GM19463 (cell line): ENCODE results near the gene PTGFR.

ENCODE experiments used
- ATAC-seq: cut with Tn5 transposase; IDR thresholded peaks from one replicate; pipeline ENCODE4 v1.9.1; 2021; ENCODE audit warnings: mild to moderate bottlenecking, moderate library complexity; ENCODE audit not compliant: unreplicated experiment

Gene PTGFR, protein sequence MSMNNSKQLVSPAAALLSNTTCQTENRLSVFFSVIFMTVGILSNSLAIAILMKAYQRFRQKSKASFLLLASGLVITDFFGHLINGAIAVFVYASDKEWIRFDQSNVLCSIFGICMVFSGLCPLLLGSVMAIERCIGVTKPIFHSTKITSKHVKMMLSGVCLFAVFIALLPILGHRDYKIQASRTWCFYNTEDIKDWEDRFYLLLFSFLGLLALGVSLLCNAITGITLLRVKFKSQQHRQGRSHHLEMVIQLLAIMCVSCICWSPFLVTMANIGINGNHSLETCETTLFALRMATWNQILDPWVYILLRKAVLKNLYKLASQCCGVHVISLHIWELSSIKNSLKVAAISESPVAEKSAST

DNA sequence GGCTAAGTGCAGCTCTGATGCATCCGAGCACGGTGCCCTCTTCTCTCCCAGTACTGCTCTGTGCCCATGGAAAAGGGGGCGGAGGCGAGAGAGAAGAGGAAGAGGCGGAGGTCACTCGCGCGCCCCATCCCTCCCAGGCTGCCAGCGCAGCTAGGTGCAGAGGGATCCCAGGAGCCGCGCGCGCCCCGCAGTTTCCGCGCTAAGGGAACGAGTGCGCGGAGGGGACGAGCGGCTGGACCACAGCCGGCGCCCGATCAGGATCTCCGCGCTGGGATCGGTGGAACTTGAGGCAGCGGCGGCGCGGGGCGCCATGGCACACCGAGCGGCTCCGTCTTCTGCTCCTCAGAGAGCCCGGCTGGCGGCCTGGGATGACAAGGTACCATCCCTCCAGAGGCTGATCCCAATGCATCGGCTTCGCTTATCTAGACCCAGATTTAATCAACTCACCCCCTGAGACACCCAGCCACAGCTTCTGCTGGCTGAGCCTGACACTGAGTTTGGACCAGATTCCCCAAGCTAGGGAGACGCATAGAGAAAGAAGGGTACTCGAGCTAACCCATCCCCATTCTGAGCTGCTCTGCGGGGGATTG is at the start of gene PTGFR:
TSS of gene PTGFR (plus strand) at position 114 of the 590 bp plus-strand sequence. CDS start 1,770 bp downstream, outside the sequence.
- ATAC-seq, result no peak

DNA sequence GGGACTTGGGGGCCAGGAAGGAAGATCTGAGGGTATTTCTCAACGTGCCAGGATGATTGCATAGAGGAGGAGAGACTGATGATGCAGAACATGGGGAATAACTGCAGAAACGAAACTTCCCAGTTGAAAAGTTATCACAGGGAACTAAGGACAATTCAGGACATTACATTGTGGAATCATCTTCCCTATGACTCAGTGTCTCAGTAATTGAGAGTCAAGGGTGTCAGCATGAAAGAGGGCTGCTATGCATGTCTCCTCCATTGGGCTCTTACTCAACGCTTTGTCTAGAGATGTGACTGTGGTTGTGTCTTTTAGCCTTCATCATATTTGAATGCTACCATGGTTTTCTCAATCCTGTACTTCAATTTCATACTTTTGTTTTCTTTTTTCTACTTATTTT is 48.9 kb upstream of the PTGFR start:
- ATAC-seq, result no peak

DNA sequence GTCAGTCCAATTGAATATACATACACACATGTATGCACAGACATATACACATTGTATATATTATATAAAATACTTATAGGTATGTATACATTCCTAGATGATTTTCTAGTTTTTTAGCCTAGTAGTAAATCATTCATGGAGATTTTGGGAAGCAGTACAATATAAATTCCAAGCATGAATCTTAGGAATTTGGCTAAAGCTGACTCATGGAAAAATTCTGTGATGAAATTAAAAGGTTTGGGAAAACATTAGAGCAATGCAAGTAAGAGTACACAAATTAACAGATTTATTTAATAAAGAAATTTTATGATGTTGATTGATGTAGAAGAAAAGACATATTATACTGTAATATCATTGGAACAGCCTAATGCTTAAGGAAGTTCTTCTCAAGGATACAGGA is 43.7 kb upstream of the PTGFR start:
- no peak for ATAC-seq

DNA sequence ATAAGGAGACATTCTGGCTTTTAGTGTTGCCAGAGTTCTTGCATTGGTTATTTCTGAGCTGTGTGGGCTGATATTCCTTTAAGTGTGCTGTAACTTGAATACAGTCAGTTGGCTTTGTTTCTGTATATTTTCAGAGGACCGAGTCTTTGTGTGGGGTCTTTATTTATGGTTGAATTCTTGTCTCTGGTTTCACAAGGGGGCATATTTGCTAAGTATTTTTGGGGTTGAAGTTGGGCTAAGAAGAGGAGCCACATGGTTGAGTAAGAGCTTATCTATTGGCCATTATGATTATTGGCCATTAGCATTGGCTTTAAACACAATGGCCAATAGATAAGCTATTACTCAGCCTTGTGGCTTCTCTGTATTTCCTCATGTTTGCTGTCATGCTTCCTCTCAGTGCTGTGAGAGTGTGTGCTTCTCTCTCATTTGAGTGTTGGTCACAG is 26.3 kb upstream of the PTGFR start:
- no peak for ATAC-seq

DNA sequence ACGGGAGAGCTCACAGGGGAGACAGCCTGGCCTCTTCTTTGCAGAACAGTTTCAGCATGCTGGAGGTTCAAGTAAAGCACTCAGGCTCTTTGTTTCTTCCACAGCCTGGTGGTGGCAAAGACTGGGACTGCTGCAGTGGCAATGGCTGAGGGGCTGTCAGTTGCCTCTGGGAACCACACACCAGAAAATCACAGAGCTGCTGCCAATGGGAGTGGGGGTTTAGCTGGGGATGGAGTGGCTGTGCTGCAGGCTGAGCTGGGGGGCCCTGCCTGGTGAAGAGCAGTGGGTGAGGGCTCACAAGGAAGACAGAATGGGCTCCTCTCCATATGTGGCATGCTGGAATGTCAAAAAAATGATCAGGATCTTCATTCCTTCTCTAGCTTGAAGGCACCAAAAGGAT is 25.6 kb upstream of the PTGFR start:
- no peak for ATAC-seq

DNA sequence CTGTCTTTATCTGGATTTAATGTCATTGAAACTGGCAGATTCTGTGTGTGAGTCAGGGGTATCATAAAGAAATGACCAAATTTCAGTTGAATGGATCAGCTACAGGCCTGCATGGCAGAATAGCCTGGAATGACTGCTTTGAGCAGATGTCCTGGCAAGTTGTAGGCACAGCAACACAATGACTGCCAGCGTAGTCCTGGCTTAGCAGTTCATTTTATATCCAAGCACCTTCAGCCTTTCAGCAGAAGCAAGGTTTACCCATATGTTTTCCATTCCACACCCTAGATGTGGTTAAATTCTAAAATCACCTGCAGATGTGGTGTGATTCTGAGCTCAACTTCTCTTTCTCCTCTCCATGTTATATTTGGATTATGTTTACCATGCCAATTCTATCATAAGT is 22.3 kb upstream of the PTGFR start:
- no peak for ATAC-seq

DNA sequence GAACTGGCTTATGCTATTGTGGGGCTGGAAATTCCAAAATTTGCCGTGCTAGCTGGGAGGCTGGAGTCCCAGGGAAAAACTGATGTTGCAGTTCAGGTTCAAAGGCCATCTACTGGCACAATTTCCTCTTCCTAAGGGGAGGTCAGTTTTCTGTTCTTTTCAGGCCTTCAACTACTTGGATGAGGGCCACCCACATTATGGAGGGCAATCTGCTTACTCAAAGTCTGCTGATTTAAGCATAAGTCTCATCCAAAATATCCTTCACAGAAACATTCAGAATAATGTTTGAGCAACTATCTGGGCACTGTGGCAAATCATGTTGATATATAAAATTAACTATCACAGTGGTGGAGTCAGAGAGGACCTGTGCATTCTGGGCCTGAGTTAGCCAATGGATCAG is 21.2 kb upstream of the PTGFR start:
- ATAC-seq, result no peak

DNA sequence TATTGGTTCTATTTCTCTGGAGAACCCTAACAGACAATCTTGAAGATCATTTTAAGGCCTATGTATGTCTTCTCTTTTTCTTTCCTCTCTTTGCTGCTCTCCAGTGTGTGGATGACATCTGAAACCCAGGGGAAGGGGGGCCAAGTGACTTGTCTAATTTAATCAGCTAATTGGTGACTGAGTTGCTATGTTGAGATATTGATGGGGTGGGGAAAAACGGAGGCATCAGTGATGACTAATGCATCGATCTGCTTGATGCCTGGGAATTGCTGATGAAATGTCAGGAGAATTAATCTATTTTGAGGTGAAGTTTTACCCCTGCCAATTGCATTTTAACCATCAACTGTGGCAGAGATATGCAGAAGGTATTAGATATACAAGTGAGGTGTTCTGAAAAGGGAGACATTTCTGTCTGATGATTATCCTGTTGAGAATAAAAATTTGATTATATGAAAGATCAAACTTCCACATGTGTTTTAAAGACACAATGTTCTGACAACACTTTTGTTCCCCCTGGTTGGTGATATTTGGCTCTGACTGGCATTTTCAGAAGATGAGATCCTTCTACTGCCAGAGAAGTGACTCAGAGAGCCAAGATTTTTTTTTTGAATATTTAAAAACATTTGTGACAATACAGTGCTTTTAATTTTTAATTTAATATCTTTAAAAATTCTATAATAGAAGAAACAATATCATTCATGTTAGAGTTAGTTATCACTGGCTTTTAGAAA is 18.7 kb upstream of the PTGFR start:
- no peak for ATAC-seq

DNA sequence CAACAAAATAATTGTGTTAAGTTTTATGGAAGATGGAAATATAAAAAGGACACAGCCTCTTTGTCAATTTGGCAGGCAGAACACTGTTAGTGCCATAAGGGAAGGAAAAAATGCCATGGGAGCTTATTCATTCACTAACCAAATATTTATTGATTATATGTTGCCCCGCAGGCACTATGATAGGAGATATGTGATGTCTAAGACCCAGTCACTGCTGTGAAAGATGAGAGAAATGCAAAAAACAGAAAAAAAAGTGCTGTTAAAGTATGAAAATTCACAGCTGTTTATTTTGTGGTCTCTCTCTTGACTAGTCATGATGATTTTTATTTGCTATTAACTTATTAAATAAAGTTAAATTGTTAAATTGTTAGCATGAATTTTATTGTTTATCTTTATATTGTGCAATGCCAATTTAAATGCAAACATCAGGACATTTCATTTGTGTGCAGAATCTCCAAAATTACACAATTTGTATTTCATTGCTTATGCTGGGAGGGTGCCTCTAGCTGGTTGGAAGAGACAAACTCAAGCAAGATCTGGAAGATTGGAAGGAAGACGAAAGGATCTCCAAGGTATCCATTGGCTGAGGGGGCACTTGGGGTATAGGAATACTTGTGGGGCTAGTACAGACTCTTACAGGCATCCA is 17.8 kb upstream of the PTGFR start:
- ATAC-seq, result no peak

DNA sequence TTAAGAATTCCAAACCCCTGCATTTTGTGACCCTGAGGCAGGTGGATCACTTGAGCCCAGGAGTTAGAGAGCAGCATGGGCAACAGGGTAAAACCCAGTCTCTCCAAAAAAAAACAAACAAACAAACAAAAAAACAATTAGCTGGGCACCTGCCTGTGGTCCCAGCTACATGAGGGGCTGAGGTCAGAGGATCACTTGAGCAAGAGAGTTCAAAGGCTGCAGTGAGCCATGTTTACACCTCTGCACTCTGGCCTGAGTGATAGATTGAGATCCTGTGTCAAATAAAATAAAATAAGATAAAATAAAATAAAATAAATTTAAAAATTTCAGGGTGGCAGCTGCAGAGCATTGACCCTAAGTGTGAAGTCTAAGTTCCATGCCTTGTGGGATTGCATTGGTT is 16.7 kb upstream of the PTGFR start:
- ATAC-seq, result no peak

DNA sequence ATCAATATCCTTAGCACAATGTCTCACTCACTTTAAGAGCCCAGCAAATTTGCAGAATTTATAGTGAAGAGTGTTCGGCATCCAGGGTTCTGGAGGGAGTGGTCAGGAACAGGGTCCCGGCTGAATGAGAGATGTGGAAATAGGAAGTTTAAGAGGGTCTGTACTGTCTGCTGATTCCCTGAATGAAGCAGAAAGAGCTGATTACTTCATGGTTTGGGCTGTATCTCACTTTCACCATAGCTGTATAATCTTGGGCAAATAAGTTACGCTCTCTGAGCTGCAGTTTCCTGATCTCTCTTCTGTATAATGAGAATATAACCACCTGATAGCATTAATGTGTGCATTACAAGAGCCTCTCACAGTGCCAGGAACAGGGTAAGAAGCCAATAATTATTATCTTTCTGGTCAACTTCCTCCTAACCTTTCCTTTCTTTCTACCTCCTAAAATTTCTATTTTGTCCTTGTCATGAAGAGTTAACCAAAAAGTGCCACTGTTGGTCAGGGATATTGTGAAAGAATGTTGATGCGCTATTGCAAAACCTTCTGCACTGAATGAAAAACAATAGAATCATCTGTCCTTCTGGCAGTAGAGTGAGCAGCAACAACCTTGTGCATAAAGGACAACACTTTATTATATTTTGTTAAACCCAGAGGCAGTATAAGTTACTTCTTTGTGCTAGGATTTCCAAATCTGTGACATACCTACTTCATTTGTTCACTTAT is 14.7 kb upstream of the PTGFR start:
- ATAC-seq, result no peak

DNA sequence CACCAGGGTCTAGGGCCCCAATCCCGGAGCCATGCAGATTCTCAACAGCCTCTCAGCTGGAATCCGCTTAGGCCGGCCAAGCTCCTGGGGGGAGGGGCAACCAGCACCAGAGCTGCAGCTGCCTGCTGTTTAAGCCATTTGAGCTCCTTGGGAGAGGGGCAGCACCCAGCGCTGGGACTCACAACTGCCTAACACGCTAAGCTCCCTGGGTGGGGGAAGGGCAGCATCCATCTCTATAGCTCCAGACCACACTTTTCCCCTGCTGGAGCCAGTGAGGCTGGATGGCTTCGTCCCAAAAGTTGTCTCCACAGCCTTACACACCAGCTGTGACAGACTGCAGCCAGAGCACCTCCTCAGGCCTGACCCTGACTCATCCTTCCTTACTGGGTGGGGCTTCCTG is 6.9 kb upstream of the PTGFR start:
- no peak for ATAC-seq

DNA sequence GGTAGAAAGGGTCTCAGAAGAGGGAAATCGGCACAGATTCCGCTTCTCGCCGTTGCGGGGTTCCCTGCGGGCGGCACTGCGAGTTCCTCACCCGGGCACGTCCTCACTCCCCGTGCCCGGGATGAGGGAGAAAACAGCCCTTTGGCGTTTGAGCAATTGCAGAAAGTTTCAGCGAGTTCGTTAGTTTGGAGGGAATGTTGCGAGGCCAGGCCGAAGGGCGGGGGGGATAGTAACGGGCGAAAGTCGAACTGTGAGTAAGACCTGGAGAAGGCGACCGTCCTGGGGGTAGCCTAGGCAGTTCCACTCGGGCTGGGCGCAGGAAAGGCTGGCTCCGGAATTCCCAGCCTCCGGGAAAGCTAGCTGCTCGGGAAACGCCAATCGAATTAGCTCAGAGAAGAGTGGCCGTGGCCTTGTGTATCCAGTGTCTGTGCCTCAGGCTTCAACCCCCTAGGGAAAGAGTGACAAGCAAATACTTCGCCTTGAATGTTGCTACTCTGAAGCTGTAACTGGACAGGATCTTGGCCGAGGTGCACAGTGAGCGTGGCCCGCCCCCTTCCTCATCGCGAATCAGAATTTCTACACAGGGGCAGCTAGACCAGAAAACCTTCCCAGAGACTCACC is 787 bp downstream of the PTGFR start:
- ATAC-seq, result no peak

DNA sequence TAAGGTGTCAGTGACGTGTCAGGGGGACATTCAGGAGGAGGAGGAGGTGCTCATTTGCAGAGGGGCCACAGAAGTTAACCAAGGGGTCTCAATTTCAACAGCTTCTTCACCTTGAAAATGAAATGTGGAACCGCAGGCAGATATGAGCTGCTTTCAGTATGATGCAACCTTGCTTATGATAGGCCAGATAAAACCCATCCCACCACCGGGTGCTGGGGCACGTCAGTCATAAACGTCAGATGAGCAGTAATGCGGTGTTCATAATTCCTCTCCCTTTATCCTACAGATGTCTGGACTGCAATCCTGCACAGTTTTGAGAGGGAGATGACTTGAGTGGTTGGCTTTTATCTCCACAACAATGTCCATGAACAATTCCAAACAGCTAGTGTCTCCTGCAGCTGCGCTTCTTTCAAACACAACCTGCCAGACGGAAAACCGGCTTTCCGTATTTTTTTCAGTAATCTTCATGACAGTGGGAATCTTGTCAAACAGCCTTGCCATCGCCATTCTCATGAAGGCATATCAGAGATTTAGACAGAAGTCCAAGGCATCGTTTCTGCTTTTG is 1.7 kb downstream of the PTGFR start:
- no peak for ATAC-seq

DNA sequence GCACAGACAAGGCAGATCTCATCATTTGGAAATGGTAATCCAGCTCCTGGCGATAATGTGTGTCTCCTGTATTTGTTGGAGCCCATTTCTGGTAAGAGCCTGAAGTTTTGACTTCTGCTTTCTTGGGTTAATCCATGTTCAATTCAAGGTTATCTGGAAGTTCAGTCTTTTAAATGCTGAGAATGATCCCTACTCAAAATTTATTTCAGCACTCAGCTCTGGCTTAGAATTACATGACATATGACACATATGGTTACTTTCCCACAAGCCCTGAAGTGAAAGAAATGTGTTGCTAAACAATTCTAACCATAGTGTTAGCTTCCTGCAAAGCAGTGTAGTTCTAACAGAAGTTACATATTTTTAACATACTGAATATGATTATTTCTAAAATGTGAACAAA is 2.7 kb downstream of the PTGFR start:
- no peak for ATAC-seq

DNA sequence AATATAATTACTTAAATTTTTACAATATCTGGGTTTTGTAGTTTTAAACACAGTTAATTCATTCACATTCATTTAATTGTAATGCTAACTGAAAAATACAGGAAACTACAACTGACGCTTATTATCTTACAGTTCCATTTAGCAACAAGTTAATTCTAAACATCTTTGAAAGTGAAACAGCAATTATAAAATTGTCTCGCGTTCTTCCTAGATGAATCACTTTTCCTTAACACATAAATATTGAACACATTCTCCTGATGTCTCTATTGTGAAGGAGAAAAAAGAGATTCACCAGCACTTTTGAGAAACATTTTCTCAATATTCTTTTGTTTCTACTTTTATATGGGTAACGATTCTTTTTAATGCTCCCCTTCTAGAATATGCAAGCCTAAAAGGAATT is 6.4 kb downstream of the PTGFR start:
- no peak for ATAC-seq

DNA sequence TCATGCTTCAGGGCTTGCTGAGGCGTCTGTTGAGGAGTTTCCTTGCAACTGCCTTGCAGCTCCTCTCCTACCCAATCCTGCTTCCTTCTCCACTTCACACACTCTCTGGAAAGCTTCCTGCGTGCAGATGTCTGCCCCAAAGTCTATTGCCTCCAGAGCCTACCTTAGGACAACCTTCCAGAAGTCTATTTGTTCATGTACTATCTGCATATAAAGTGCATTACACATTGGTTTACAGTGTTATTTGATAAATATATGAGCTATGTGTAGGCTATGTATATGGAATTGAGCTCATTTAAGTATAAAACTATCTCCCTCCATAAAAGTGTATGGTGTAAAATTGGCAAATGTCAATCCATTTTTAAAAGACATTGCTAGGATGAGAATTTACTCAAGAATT is 9.8 kb downstream of the PTGFR start:
- no peak for ATAC-seq

DNA sequence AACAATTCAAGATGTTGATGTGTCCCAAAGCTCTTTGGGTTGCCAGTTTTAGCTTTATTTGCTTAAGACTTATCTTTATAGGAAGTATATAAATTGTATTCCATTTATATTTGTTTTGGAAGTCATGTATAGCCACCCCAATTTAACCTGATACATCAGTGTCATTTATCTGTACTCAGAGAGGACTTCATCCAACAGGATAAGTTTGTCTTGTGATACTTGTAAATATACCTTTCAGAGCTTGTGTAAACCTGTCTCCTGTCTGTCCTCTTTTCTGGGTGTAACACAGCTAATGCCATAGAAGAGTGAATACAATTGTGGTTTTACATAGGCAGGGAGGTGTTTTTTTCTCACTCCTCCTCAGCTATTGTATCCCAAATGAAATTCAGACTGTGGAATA is 10.4 kb downstream of the PTGFR start:
- ATAC-seq, result no peak

DNA sequence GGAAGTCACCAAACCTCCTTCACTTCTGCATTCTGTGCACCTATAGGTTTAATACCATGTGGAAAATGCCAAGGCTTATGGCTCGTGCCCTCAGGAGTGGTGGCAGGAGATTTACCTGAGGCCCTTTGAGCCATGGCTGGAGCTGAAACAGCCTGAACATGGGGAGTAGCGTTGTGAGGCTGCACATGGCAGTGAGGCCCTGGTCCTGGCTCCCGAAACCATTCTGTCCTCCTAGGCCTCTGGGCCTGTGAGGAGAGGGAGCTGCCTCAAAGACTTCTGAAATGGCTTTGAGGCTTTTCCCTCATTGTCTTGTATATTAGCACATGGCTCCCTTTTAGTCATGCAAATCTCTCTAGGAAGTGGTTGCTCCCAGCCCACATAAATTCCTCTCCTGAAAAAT is 20.6 kb downstream of the PTGFR start:
- ATAC-seq, result no peak

DNA sequence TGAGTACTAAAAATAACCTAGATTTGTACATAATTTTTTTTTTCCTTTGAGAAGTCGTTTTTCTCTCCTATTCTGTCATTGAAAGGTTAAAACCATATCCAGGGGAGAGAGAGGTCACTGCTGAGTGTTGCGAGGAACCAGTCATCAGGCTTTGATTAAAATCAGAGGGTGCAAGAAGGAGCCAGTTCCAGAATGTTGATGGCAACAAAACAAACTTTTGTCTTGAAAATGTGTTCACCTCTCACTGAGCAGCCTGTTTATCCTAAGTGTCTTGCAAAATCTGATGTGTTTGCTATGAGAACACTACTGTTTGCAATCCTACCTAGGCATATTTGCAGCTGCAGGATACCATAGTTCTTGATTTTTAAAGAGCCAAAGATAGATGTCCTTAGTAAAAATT is 25.9 kb downstream of the PTGFR start:
- no peak for ATAC-seq
